ENCODE measurements around the gene TMEM185A.
A peak's percentile ranks its signal among the peaks of the same experiment; 100 is the strongest.
"Not testable (repeated sequence)": the region's sequence is repeated elsewhere in the genome, so short reads cannot be mapped to it uniquely, and the experiment has no call there.

TMEM185A gene

GRCh38 chrX:149631234-149632165 lies at the start of gene TMEM185A:
TSS of gene TMEM185A (minus strand) at chrX:149631792. CDS start at chrX:149631580, 212 bp downstream.
- DNase-seq (ENCODE audit: low read depth, low spot score), result peak; percentile 55

GRCh38 chrX:149681182-149681581 lies 49.6 kb upstream of the TMEM185A start:
- DNase-seq (ENCODE audit: low read depth, low spot score), result no peak

GRCh38 chrX:149679164-149679678 lies 47.6 kb upstream of the TMEM185A start:
- DNase-seq (ENCODE audit: low read depth, low spot score), result not testable (repeated sequence)

- DNase-seq (ENCODE audit: low read depth, low spot score), result not testable (repeated sequence)
These were observed 44.0 kb upstream of the TMEM185A start for GRCh38 chrX:149675554-149675953.

GRCh38 chrX:149675088-149675487 lies 43.5 kb upstream of the TMEM185A start:
- DNase-seq (ENCODE audit: low read depth, low spot score), result not testable (repeated sequence)

- DNase-seq (ENCODE audit: low read depth, low spot score), result not testable (repeated sequence)
These were observed 29.0 kb upstream of the TMEM185A start for GRCh38 chrX:149660613-149661012.

- DNase-seq (ENCODE audit: low read depth, low spot score), result not testable (repeated sequence)
These were observed 24.8 kb upstream of the TMEM185A start for GRCh38 chrX:149656260-149656884.

GRCh38 chrX:149652232-149652981 lies 20.8 kb upstream of the TMEM185A start:
- no peak for DNase-seq (ENCODE audit: low read depth, low spot score)

- no peak for DNase-seq (ENCODE audit: low read depth, low spot score)
These were observed 18.6 kb upstream of the TMEM185A start for GRCh38 chrX:149650162-149650561.

- no peak for DNase-seq (ENCODE audit: low read depth, low spot score)
These were observed 17.3 kb upstream of the TMEM185A start for GRCh38 chrX:149648932-149649331.

GRCh38 chrX:149647505-149647904 lies 15.9 kb upstream of the TMEM185A start:
- DNase-seq (ENCODE audit: low read depth, low spot score), result no peak

- no peak for DNase-seq (ENCODE audit: low read depth, low spot score)
These were observed 11.9 kb upstream of the TMEM185A start for GRCh38 chrX:149643496-149643895.

GRCh38 chrX:149641835-149642234 lies 10.2 kb upstream of the TMEM185A start:
- DNase-seq (ENCODE audit: low read depth, low spot score), result no peak

GRCh38 chrX:149641432-149641831 lies 9.8 kb upstream of the TMEM185A start:
- no peak for DNase-seq (ENCODE audit: low read depth, low spot score)

GRCh38 chrX:149639568-149639967 lies 8.0 kb upstream of the TMEM185A start:
- no peak for DNase-seq (ENCODE audit: low read depth, low spot score)

- DNase-seq (ENCODE audit: low read depth, low spot score), result no peak
These were observed 7.3 kb upstream of the TMEM185A start for GRCh38 chrX:149638860-149639259.

GRCh38 chrX:149633511-149633910 lies 1.9 kb upstream of the TMEM185A start:
- no peak for DNase-seq (ENCODE audit: low read depth, low spot score)

GRCh38 chrX:149630681-149631233 lies 835 bp downstream of the TMEM185A start:
- DNase-seq (ENCODE audit: low read depth, low spot score), result no peak

- no peak for DNase-seq (ENCODE audit: low read depth, low spot score)
These were observed 1.7 kb downstream of the TMEM185A start for GRCh38 chrX:149629730-149630387.

- no peak for DNase-seq (ENCODE audit: low read depth, low spot score)
These were observed 2.8 kb downstream of the TMEM185A start for GRCh38 chrX:149628768-149629167.

GRCh38 chrX:149628280-149628679 lies 3.3 kb downstream of the TMEM185A start:
- DNase-seq (ENCODE audit: low read depth, low spot score), result no peak

Measured in activated naive CD8-positive, alpha-beta T cell treated with anti-CD3 and anti-CD28 coated beads, Interleukin-2, amount 50 U/mL, for 16 hours (primary cell).